GM12878 (cell line): Measurements from ENCODE around the gene GZMM.

Experiments
- BCL3 ChIP-seq: IDR thresholded peaks from 2 replicates; pipeline ENCODE4 v1.6.1; 2011; ENCODE audit warnings: borderline replicate concordance, low read depth, mild to moderate bottlenecking, moderate library complexity, low read length; ENCODE audit not compliant: insufficient read depth, poor library complexity, severe bottlenecking
- CTCF ChIP-seq, 3 experiments: IDR thresholded peaks in 2 of 3; conservative IDR thresholded peaks in 1 of 3; 2 replicates each; pipeline ENCODE4 v1.5.1; 2011; ENCODE audit warnings: low read depth in 3 of 3, low read length in 3 of 3, mild to moderate bottlenecking in 3 of 3, control low read depth in 2 of 3, moderate library complexity in 2 of 3, inconsistent platforms in 1 of 3, mixed read lengths in 1 of 3; ENCODE audit not compliant: control insufficient read depth in 2 of 3, insufficient read depth in 1 of 3; ENCODE audit errors: extremely low read depth in 1 of 3
- EP300 ChIP-seq, 2 experiments: fragments of 150-350 bp in 1 of 2; IDR thresholded peaks; 2 replicates each; pipeline ENCODE4 v1.6.1; 2011 to 2012; ENCODE audit warnings: low read depth in 2 of 2, low read length in 2 of 2, borderline replicate concordance in 1 of 2, improper control_type of control experiment in 1 of 2, inconsistent platforms in 1 of 2; ENCODE audit not compliant: control insufficient read depth in 1 of 2
- GABPA ChIP-seq: IDR thresholded peaks from 2 replicates; pipeline ENCODE4 v1.6.1; 2014; ENCODE audit warnings: antibody characterized with exemption, low read depth, mild to moderate bottlenecking, inconsistent platforms
- JUND ChIP-seq: IDR thresholded peaks from 2 replicates; pipeline ENCODE4 v1.6.1; 2012; ENCODE audit warnings: low read depth, mild to moderate bottlenecking, low read length, improper control_type of control experiment, moderate library complexity
- MAX ChIP-seq: IDR thresholded peaks from 2 replicates; pipeline ENCODE4 v1.6.1; 2012; ENCODE audit warnings: low read depth, low read length, improper control_type of control experiment
- YY1 ChIP-seq: IDR thresholded peaks from 2 replicates; pipeline ENCODE4 v1.6.1; 2011; ENCODE audit warnings: low read depth, mild to moderate bottlenecking, low read length

- TF ChIP-seq CTCF (IDR thresholded peaks at IDR 0.05 in 2 of 3, conservative IDR thresholded peaks at IDR 0.05 in 1 of 3; ENCODE audit: control insufficient read depth in 2 of 3, extremely low read depth in 1 of 3, insufficient read depth in 1 of 3, low read depth in 3 of 3, low read length in 3 of 3) (no peak), JUND (no peak), MAX (no peak), EP300 (IDR thresholded peaks at IDR 0.05; ENCODE audit: borderline replicate concordance in 1 of 2, control insufficient read depth in 1 of 2, low read depth in 2 of 2, low read length in 2 of 2) (no peak), BCL3 (no peak), GABPA (no peak), YY1 (no peak)
Observed at GRCh38 chr19:566403-566802, 22.6 kb downstream of the GZMM start.
